Smooth muscle cell (in vitro differentiated cells): ENCODE measurements around the gene FHIT. TPM values are rescaled to one million over a fixed set of nuclear protein-coding genes. Genes with fewer than 3 reads are reported as not detected.

ENCODE experiments used
- DNase-seq: peaks from one replicate; lab custom pipeline; 2025; ENCODE audit not compliant: unreplicated experiment; lab: John Stamatoyannopoulos, UW
- H2AFZ ChIP-seq: fragments of 200-600 bp; sonication (generic); 2 replicates; pipeline ENCODE4 v1.6.0; 2016; ENCODE audit warnings: antibody characterized with exemption, low read depth, mild to moderate bottlenecking
- H3F3A ChIP-seq: fragments of 200-600 bp; sonication (generic); 2 replicates; pipeline ENCODE4 v1.6.0; 2017; ENCODE audit warnings: antibody characterized with exemption, low read depth
- H3K27ac ChIP-seq: fragments of 200-600 bp; sonication (generic); 2 replicates; pipeline ENCODE4 v1.5.1; 2016; ENCODE audit warnings: low read depth, mild to moderate bottlenecking
- H3K27me3 ChIP-seq: fragments of 200-600 bp; sonication (generic); 2 replicates; pipeline ENCODE4 v1.6.1; 2016; ENCODE audit warnings: low read depth, mild to moderate bottlenecking
- H3K36me3 ChIP-seq: fragments of 200-600 bp; sonication (generic); 2 replicates; pipeline ENCODE4 v1.5.1; 2016; ENCODE audit warnings: low read depth
- H3K4me1 ChIP-seq: fragments of 200-600 bp; sonication (generic); 2 replicates; pipeline ENCODE4 v1.5.1; 2016; ENCODE audit warnings: low read depth
- H3K4me2 ChIP-seq: fragments of 200-600 bp; sonication (generic); 2 replicates; pipeline ENCODE4 v1.6.0; 2016; ENCODE audit warnings: mild to moderate bottlenecking
- H3K4me3 ChIP-seq: fragments of 200-600 bp; sonication (generic); 2 replicates; pipeline ENCODE4 v1.5.1; 2016; ENCODE audit warnings: mild to moderate bottlenecking
- H3K79me2 ChIP-seq: fragments of 200-600 bp; sonication (generic); 2 replicates; pipeline ENCODE4 v1.6.0; 2016; ENCODE audit warnings: low read depth, mild to moderate bottlenecking
- H3K9ac ChIP-seq: fragments of 200-600 bp; sonication (generic); 2 replicates; pipeline ENCODE4 v1.6.0; 2016; ENCODE audit warnings: low read depth
- H3K9me3 ChIP-seq: fragments of 200-600 bp; sonication (generic); replicated peaks from 2 replicates; pipeline ENCODE4 v1.5.1; 2016; ENCODE audit warnings: low read depth
- H4K20me1 ChIP-seq: fragments of 200-600 bp; sonication (generic); 2 replicates; pipeline ENCODE4 v1.6.0; 2016; ENCODE audit warnings: low read depth
- WGBS: methylation state at CpG from one replicate; pipeline ENCODE4 v1.1.7; 2016; ENCODE audit warnings: low lambda C conversion rate; 5-methylcytosine and 5-hydroxymethylcytosine counted together
- polyA plus RNA-seq: library from polyadenylated mRNA; unstranded; fragments of >200 nt; fragmentation: Nextera tagmentation; extraction: Ambion mirVana; gene quantifications from 2 replicates; pipeline ENCODE4 v1.2.1, GENCODE V29; 2016
- total RNA-seq: library from RNA; depleted of rRNA; stranded (reverse); fragments of >200 nt; gene quantifications from 2 replicates; pipeline ENCODE4 v1.2.3, GENCODE V29; 2014
- TF ChIP-seq, protein P1 (sequence below): fragments of 200-600 bp; sonication (generic); IDR thresholded peaks from 2 replicates; pipeline ENCODE4 v1.5.1; 2017; ENCODE audit warnings: borderline replicate concordance, mild to moderate bottlenecking, antibody characterized with exemption; ENCODE audit not compliant: insufficient read depth, poor library complexity, severe bottlenecking

The FHIT gene
- total and polyA plus RNA-seq, 2 experiments from 2014 or later: 5.9 to 6.7 TPM

DNA sequence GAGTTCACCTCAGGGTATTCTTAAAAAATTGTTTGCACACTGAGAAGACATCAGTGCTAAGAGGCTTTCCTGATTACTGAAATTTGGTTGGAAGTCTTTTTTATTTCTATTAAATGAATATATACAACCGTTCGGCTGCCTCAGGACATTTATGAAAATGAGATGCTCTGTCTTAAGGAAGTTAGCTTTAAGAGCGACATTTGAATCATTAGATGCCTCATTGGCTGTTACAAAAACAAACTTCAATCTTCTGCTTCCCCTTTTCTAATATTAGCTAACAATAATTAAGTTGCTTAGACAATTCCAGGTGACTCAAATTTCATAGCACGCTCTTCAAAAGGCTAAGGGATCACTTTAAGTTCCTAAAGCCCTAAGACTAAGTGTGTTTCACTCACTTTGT is 673.7 kb downstream of the FHIT start:
- H3K27ac ChIP-seq: peak overlapping the region; percentile 10
- TF ChIP-seq, protein P1, sequence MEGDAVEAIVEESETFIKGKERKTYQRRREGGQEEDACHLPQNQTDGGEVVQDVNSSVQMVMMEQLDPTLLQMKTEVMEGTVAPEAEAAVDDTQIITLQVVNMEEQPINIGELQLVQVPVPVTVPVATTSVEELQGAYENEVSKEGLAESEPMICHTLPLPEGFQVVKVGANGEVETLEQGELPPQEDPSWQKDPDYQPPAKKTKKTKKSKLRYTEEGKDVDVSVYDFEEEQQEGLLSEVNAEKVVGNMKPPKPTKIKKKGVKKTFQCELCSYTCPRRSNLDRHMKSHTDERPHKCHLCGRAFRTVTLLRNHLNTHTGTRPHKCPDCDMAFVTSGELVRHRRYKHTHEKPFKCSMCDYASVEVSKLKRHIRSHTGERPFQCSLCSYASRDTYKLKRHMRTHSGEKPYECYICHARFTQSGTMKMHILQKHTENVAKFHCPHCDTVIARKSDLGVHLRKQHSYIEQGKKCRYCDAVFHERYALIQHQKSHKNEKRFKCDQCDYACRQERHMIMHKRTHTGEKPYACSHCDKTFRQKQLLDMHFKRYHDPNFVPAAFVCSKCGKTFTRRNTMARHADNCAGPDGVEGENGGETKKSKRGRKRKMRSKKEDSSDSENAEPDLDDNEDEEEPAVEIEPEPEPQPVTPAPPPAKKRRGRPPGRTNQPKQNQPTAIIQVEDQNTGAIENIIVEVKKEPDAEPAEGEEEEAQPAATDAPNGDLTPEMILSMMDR: no peak
- H3K4me2 ChIP-seq: no peak overlapping the region
- DNase-seq: no peak
- no peaks in the 10 kb centered on the region for H3K36me3 ChIP-seq
- peaks cover 5% of the 10 kb centered on the region for H3F3A ChIP-seq
- 81% methylated on average over 4 of the region's 4 CpGs for WGBS
- H4K20me1 ChIP-seq: no peaks in the 10 kb centered on the region
- H3K4me1 ChIP-seq: peaks cover 19% of the 10 kb centered on the region
- H3K4me3 ChIP-seq: no peak overlapping the region
- no peak overlapping the region for H3K9ac ChIP-seq
- H3K79me2 ChIP-seq: no peaks in the 10 kb centered on the region
- H2AFZ ChIP-seq: no peak overlapping the region
- no peaks in the 10 kb centered on the region for H3K9me3 ChIP-seq
- H3K27me3 ChIP-seq: no peaks in the 10 kb centered on the region

DNA sequence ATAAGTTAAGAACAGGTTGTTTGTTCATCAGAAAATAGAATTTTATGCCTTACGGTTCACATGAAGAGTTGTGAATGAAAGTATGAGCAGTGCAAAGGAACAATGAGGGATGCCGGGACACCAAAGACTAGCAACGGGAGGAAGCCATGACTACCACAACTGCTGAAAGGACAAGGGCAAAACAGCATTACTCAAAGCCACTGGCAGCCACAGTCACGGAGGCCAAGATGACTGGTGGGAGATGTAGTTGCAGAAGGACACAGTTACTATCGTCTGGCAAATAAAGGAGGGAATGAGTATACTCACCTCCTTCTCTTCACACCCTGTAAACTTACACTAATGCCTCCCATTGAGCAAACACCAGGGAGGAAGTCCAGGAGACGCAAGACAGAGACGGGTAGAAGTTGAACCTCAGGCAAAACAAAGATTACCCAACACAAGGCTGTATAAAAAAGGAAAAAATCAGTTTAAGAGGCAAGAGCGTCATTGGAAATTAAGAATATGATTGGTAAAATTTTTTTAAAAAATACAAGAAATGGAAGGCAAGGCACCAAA is 675.5 kb downstream of the FHIT start:
- Histone ChIP-seq H3K27me3 (no peaks in the 10 kb centered on the region), H3K27ac (no peak overlapping the region), H3K79me2 (no peaks in the 10 kb centered on the region), H3K36me3 (no peaks in the 10 kb centered on the region), H2AFZ (no peak overlapping the region), H3K9ac (no peak overlapping the region), H3F3A (peaks cover 5% of the 10 kb centered on the region), H3K4me1 (peaks cover 20% of the 10 kb centered on the region), H3K9me3 (no peaks in the 10 kb centered on the region), H4K20me1 (no peaks in the 10 kb centered on the region), H3K4me2 (no peak overlapping the region), H3K4me3 (no peak overlapping the region)
- TF ChIP-seq, protein P1: no peak
- 60% methylated on average over 8 of the region's 8 CpGs for WGBS
- DNase-seq: no peak

DNA sequence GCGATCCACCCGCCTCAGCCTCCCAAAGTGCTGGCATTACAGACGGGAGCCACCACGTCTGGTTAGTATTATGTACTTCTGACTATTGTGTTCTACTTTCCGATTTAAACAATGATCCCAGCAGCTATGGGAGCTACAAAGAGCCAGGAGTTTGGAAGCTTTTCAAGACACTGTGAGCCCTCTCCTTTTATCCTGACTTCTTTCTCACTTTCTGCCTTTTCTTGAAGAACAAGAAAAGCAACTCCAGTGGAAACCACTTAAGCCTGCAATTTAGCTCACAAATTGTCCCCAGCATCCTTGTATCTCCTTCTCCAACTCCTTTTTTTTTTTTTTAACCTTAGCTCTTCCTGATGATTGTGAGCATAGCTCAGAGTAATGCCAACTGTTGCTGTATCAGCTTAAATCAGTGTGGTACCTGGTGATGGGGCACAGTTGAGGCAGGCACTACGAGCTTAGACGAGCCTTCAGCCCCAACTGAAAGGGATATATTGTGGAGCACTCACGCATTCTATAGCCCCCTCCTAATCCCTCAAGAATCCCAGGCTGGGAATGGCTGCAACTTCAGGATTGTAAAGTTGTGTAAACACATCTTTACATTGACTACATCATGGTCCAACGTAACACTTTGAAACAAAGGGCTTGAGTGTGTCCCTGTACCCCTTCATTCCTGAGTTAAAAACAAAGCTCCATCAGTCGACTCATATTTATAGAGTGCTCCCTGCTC is 677.0 kb downstream of the FHIT start:
- peaks cover 16% of the 10 kb centered on the region for H3K4me1 ChIP-seq
- peaks cover 5% of the 10 kb centered on the region for H3F3A ChIP-seq
- peak overlapping the region; percentile 30 for H3K27ac ChIP-seq
- 52% methylated on average over 10 of the region's 10 CpGs for WGBS
- no peak overlapping the region for H2AFZ ChIP-seq
- H4K20me1 ChIP-seq: no peaks in the 10 kb centered on the region
- no peaks in the 10 kb centered on the region for H3K27me3 ChIP-seq
- H3K9ac ChIP-seq: no peak overlapping the region
- no peak for DNase-seq
- no peaks in the 10 kb centered on the region for H3K36me3 ChIP-seq
- TF ChIP-seq, protein P1: no peak
- H3K4me3 ChIP-seq: no peak overlapping the region
- H3K4me2 ChIP-seq: no peak overlapping the region
- no peaks in the 10 kb centered on the region for H3K9me3 ChIP-seq
- H3K79me2 ChIP-seq: no peaks in the 10 kb centered on the region
